ENCODE data around the gene IGSF10.

- TF ChIP-seq POLR2AphosphoS5 (IDR thresholded peaks at IDR 0.05) (no peak), CTCF (IDR thresholded peaks at IDR 0.05 in 8 of 11, conservative IDR thresholded peaks at IDR 0.05 in 3 of 11) (no peak)
Measured at GRCh38 chr3:151445273-151446001, 15.4 kb downstream of the IGSF10 start.
